T47D (cell line): ENCODE measurements around the gene DNAH3.

Experiments used
- DNase-seq, 2 experiments: peaks; one replicate each; pipeline versions ENCODE4 v3.0.0 to v3.0.0-alpha.2; 2011 to 2012; ENCODE audit warnings: low read depth in 1 of 2, low spot score in 1 of 2
- JUND ChIP-seq: IDR thresholded peaks from 2 replicates; pipeline ENCODE4 v1.6.1; 2012; ENCODE audit warnings: low read depth
- in situ Hi-C: cut with HindIII; loops from 2 replicates; pipeline ENCODE4 v1.10.0; 2016; ENCODE audit warnings: low sequenced_read_pairs, low pct_unique_long_range_greater_than_20kb

Gene DNAH3

DNA sequence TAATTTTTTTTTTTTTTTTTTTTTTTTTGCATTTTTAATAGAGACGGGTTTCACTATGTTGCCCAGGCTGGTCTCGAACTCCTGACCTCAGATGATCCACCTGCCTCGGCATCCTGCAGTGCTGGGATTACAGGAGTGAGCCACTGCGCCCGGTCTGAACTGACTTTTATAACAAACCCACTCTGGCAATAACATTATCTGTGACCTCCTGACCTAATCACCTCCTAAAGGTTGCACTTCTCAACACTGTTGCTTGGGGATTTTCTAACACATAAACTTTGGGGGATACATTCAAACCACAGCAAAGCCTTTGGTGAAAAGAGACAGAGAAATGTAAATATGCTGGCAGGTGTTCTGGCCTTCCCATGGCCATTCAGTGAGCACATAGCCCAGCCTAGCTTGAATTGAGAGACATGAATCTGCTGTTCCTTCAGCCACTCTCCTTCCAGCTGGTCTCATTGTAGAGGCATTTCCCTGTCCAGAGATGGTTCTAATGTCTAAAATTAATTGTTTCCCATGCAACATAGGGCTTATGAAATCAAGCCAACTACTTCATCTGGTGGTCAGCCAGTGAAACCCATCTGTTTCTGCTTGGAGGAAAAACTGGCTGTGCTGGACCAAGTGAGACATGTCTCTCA lies 221.8 kb downstream of the DNAH3 start:
- in situ Hi-C loops: no loop called here
- no peak for TF ChIP-seq JUND
- DNase-seq: no peak

- TF ChIP-seq JUND: no peak
- DNase-seq: no peak
- in situ Hi-C loops: no loop called here
These were observed 224.9 kb downstream of the DNAH3 start for GRCh38 chr16:20925751-20926150.

- in situ Hi-C loops: no loop called here
- TF ChIP-seq JUND: no peak
- DNase-seq: no peak
These were observed 226.8 kb downstream of the DNAH3 start for GRCh38 chr16:20923876-20924275.

GRCh38 chr16:20920799-20921198 lies 229.8 kb downstream of the DNAH3 start:
- no peak for TF ChIP-seq JUND
- in situ Hi-C loops: no loop called here

DNA sequence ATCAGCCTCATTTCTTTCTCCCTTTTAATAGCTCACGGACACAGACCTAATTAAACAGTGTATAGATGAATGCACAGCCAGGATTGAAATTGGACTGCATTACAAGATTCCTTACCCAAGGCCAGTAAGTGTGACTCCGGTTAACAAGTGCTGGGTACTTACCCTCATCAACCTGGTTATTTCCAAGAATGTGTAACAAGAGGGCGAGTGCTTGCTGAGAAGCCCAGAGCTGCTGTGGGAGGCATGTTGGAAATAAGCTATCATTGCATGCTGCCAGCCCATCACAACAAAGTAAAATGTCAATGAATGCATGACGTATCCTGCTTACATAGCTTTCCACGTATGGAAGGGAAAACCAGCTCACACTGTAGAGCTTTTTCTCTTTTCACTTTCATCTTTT lies 230.6 kb downstream of the DNAH3 start:
- in situ Hi-C loops: no loop called here

More at GRCh38 chr16:20920799-20921198, 229.8 kb downstream of the DNAH3 start:
- no peak for DNase-seq

GRCh38 chr16:20918486-20919239 lies 232.0 kb downstream of the DNAH3 start:
- no peak for TF ChIP-seq JUND
- in situ Hi-C loops: no loop called here
- no peak for DNase-seq

More for the DNA sequence above, 230.6 kb downstream of the DNAH3 start:
- TF ChIP-seq JUND: no peak
- DNase-seq: no peak

- no peak for DNase-seq
- in situ Hi-C loops: no loop called here
- TF ChIP-seq JUND: no peak
These were observed 233.7 kb downstream of the DNAH3 start for GRCh38 chr16:20916942-20917341.

DNA sequence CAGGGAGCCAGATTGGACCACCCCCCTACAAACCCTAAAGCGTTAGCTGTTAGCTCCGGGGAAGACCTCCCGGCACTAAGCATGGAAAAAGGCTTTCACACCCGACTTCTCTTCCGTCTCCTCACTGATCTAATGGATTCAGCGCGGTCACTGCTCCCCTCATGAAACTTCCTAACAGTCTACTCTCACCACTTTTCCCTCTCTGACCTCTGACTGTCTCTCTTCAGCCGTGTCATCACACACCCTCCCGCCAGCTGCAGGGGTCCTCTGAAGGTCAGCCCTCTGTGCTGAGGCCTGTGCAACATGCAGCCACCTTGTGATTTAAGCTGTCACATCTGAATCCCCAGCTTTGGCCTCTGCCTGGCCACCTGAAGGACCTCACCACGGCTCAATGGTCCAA lies 234.4 kb downstream of the DNAH3 start:
- in situ Hi-C loops: no loop called here
- no peak for DNase-seq
- no peak for TF ChIP-seq JUND

- in situ Hi-C loops: no loop called here
- TF ChIP-seq JUND: no peak
- DNase-seq: no peak
These were observed 239.3 kb downstream of the DNAH3 start for GRCh38 chr16:20911361-20911760.

DNA sequence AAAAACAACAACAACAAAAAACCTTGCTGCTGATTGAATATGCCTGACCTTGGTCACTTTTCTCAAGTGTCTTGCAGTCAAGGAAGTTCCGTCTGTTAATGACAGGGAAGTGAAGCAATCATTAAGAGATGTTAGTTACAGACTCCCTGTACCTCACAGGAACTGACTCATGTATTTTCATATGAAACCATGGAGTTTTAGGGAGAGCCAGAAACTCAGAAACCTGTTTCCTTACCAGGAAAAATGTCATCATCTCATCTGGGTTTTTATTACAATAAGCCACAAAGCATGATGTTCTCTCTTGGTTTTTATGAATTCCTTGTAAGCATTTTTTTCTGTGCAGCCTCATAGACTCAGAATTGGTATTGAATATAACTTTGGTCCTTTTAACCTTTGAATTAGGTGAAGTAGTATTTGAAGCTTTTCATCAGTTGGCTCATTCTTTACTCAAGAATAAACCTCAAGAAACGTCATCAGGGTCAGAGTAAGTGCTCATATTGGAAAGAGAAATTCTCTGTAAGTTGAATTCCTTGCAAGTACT lies 239.8 kb downstream of the DNAH3 start:
- in situ Hi-C loops: no loop called here
- DNase-seq: no peak
- TF ChIP-seq JUND: no peak

- no peak for TF ChIP-seq JUND
- DNase-seq: no peak
- in situ Hi-C loops: no loop called here
These were observed 244.0 kb downstream of the DNAH3 start for GRCh38 chr16:20906341-20907255.

DNA sequence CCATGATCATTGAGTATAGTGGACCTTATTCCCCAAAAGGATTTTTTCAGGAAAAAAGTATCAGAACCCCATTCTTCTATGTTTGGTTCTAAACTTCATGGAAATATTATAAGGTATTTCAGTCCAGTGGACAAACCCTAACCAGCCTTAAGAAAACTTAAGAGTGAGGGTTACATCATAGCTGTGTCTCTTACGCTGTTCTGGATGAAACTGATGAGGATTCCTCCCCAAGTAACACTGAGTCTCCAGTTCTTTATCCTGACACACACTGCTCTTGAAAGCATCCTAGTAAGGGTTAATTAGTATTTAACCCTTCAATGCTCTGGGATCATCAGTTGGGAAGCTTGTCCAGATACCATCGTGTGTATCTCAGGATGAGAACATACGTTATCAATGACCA lies 245.1 kb downstream of the DNAH3 start:
- no peak for TF ChIP-seq JUND
- in situ Hi-C loops: no loop called here
- no peak for DNase-seq

DNA sequence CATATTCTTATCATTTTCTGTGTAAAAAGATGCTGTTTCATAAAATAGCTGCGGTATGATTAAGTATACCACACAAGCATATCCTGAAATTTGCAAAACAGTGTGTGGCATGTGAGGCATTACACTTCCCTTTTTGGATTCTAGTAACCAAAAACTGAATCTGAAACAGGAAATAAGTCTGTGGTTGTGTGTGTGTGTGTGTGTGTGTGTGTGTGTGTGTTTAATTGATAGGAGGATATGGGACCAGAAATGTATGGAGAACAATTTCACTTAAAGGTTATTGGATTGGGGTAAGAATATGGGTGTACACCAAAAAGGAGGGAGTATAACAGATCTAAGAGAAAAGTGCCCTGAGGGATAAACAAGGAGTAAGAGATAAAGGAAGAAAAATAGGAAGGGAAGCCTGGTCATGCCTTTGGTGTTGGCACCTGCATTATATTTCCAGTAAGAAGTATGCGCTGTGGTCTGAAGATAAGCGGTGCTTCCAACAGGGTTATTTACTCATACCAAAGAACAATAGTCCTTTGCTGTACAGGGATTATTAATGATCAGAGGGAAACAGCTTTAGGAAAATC lies 246.1 kb downstream of the DNAH3 start:
- in situ Hi-C loops: no loop called here
- peak in 1 of 2 experiments; percentile 44 for DNase-seq
- no peak for TF ChIP-seq JUND
